Hematopoietic multipotent progenitor cell treated with erythropoietin and hydrocortisone succinate and interleukin-3 and kit ligand, for 6 days (in vitro differentiated cells): ENCODE measurements around the gene RNF146.
A peak's percentile ranks its signal among the peaks of the same experiment; 100 is the strongest.
"Not testable (repeated sequence)": the region's sequence is repeated elsewhere in the genome, so short reads cannot be mapped to it uniquely, and the experiment has no call there.

Experiments
- DNase-seq: peaks from one replicate; pipeline ENCODE4 v3.0.0-alpha.2; 2015

The RNF146 gene

DNA sequence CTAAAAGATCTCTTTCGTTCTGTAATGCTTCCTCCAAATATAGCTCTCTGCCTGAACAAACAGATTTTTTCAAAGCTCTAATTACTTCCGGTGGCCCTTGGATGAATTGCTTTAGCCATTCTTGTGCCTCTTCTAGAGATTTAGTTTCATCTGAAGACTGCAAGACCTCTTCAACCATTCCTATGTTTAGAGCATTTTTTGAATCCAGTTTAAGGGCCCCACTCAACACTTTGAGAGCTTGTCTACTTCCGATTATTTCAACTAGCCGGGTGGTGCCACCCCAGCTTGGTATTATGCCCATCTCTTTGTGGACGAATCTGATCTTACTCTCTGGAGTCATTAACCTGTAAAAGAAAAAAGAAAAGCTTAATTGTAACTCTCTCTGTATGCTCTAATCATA lies 23.3 kb downstream of the RNF146 start:
- DNase-seq: no peak

DNA sequence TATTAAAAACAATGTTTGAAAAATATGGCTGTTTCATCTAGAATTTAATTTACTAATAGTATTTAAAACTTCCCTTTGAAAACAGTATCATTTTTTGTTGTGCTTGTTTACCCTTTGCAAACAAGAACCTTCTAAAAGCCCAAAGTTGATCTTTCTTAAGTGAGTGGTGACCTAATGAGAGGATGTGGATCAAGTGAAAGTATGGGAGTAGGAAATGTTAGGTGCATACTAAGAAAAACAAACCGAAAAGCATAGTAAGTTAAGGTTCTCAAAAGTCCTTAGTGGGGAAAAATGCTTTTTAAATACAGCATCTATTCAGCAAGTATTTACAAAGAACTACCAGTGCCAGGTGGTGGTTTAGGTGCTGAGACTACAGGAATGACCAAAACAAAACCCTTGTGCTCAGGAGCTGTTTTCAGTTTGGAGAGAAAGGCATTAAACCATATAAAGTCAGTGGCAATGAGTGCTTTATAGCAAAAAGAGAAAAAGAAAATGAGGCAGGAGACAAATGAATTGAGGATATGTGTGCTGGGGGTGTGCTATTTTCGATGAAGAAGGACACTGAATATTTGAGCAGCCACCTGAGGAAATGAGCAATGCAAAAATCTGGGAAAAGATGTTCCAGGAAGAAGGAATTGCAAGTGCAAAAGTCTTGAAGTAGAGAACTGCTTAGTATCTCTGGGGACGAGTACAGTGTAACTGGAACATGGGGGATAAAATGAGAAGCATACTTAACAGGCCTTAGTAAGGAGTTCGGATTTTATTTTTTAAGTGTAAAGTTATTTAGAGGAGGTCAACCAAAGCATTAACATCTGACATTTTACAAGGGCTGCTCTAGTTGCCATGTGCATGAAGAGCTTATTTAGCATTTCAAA lies 24.0 kb downstream of the RNF146 start:
- no peak for DNase-seq

DNA sequence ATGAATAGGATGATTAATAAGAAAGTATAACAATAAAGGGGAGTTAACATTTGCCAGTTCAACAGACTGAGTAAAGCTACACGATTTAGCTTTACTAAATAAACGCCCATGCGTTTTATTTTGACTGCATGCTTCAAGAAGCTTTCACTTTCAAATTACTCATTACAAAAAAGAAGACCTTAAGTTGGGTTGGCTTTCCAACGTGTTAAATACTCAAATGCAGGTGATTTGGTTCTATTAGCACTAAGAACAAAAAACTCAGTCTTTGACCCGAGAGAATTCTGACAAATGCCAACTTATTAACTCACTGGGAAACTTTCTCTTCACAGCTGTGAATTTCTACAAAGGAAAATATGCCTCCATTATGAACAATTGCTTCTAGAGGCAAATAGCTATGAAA lies 24.8 kb downstream of the RNF146 start:
- no peak for DNase-seq

DNA sequence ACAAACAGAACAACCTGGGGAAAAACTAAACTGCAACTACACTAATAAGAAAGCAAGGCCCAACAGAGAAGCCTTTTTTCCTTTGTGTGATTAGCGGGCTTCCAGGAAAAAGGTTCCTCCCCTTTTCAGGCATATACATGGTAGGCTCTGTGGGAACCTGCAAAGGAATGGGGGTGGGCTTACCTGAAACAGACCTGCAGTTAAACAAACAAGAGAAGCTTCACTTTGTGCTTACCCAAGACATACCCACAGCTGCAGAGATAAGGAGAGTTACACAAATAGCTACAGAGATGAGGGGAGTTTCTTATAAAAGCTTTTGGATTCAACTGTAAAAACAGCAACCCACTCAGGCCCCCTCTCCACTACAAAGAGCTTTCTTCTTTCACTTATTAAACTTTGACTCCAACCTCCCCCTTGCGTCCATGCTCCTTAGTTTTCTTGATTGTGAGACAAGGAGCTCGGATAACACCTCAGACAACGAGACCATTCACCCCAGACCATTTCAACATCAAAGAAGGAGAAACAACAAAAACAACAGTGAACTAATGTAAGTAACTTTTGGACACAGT lies 30.9 kb downstream of the RNF146 start:
- DNase-seq: no peak

DNA sequence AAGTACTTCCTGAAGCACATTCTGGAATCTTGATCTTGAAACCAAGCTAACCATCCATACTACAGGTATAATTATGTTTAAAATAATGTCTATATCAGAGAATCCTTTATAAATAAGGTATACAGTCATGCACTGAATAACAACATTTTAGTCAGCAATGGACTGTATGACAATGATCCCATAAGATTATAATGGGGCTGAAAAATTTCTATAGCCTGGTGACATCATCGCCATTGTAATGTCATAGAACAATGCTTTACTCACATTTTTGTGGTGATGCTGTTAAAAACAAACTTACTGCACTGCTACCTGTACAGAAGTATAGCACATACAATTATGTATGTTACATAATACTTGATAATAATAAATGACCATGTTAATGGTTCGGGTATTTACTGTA lies 31.8 kb downstream of the RNF146 start:
- no peak for DNase-seq

DNA sequence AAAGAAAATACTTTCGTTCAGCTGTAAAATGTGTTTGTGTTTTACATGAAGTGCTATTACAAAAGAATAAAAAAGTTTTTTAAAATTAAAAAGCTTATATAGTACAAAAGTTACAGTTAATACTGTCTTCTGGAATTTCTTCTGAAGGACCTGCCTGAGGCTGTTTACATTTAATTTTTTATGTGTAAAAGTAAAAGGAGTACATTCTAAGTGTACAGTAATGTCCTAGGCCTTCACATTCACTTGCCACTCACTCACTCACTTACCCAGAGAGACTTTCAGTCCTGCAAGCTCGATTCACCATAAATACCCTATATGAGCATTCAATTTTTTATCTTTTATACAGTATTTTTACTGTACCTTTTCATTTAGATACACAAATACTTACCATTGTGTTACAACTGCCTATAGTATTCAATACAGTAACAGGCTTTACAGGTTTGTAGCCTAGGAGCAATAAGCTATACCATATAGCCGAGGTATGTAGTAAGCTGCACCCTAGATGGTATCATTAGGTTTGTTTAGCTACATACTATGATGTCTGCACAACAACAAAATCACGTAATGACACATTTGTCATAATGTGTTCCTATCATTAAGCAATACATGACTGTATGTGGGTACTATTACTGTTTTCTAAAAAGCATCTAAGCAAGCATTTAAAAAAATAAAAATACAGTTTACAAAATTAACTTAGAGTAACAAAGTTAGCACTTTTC lies 33.0 kb downstream of the RNF146 start:
- DNase-seq: no peak

DNA sequence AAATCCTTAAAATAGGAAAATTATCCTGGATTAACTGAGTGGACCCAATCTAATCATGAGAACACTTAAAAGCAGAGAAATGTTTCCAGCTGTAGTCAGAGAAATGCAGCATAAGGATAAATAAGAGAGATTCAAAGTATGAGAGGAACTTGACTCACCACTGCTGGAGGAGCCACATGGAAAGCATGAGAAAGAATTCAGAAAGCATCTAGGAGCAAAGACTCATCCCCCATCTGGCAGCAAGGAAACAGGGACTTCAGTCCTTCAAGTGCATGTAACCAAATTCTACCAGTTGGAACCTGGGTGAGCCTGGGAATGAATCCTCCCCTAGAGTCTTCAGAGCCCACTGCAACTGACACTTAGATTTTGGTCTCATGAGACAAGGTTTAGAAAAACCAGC lies 33.7 kb downstream of the RNF146 start:
- DNase-seq: no peak

DNA sequence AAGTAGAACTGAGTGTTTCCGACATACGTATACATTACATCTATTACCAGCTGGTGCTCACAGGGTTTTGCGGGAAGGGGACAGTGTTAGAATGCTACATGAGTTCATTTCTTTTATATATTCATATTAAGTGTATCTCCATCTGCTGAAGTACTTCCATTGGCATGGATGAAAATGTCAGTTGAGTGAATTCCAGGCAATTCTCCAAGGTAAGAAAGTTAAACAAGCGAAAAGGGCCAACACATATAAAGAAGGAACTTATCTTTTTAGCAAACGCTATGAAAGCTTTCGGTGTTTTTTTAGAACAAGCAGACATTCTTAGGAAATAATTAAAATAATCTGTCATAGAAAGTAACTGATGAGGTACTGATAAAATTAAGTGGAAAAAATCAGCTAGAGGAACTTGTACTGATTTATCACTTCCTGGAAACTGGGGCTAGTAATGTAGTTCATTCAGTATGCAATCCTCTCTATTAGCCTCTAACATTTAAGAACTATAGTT lies 34.6 kb downstream of the RNF146 start:
- no peak for DNase-seq

DNA sequence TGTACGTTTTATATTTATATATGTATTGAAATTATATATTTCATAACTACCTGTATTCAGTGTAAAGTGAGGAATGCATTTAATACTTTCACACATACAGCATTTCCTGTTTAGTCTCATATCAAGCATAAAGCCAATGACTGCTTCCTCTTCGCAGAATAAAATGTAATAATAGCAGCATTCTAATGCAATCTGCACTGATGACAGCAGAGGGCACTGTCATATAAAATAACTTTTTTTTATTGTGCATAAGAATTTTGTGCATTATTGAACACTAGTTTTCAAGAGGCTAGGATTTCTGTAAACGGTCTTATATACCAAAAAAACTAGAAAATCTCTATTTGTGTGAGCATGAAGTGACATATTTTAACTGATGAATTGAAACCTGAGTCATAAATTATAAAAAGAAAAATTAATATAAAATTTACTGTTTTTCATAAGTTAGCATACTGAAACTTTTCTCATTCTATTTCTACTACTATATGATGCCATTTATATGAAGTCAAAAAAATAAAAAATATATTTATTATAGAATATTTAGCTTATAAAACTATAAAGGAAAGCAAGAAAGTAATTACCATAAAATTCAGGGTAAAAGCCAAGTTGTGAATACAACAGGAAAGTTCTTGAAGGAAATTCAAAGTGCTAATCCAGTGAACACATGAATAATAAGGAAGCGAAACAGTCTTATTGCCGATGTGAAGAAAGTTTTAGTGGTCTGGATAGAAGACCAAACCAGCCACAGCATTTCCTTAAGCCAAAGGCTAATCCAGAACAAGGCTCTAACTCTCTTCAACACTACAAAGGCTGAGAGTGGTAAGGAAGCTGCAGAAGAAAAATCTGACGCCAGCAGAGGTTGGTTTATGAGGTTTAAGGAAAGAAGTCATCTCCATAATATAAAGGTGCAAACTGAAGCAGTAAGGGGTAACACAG lies 36.3 kb downstream of the RNF146 start:
- peak; percentile 86 for DNase-seq

DNA sequence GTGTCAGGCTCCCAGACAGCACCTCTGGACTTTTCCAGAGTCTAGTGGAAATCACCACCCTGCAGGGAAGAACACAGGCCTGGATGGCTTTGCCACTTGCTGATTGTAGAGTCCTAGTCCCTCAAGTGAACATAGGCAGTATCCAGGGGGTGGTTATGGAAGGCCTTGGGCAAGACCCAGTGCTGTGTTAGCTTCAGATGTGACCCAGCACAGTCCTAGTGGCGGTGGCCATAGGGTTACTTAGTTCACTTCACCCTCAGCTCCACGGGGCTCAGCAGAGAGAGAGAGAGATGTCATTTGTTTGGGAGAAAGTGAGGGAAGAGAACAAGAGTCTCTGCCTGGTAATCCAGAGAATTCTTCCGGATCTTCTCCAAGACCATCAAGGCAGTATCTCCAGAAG lies 37.3 kb downstream of the RNF146 start:
- no peak for DNase-seq

DNA sequence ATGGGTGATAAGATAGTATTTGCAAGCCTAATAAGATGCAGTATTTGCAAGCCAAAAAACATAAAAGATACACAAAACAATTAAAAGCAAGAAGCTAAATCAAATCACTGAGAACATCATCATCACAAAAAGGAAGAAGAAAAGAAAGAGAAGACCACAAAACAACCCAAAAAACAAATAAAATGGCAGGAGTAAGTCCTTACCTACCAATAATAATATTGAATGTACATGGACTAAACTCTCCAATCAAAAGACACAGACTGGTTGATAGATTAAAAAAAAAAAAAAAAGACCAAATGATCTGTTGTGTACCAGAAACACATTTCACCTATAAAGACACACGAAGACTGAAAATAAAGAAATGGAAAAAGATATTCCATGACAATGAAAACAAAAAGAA lies 39.1 kb downstream of the RNF146 start:
- no peak for DNase-seq

DNA sequence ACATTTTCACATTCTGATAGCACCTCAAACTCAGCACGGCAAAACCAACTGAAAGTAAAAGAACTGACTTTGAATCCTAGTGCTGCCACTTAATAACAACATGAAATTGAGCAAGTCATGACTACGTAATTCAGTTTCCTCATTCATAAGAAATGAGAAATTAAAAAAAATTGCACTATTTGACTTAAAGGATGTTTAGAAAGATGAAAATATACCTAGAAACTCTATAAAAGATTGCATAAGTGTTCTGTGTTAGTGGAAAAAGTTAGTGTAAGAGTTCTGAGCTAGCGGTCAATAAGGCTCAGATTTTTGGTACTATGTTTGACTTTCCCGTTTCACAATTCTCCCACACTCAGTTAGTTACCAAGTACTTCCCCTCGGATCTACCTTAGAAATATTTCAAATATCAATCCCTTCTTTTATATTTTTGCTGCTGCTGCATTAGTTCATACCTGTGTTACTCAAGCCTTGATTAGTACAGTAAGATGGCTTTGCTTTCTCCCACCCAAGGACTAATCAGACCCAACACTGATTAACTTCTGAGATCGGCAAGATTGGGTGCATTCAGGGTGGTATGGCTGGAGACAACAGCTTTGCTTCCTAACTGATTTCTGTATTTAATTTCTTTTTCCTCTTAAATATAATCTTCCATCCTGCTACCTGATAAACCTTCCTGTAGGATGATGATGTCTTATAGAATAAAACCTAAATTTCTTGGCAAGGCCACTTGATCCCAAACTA lies 50.9 kb downstream of the RNF146 start:
- DNase-seq: no peak

DNA sequence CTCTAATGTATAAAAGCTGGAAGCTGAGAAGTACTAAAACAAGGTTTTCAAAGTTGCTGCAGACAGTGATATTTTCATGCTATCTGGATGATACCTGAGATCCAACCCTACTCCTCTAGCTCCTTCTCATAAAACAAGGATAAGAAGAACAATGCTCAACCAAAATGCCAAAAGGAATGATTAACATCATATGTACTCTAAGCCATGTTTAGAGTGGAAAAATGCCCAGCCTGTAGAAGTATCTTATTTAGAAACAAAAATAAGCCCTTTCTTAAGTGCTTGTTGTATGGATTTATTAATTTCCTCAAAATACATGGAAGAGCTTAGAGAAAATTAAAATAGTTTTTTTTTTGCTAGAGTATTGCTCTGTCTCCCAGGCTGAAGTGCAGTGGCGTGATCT lies 53.0 kb downstream of the RNF146 start:
- no peak for DNase-seq

DNA sequence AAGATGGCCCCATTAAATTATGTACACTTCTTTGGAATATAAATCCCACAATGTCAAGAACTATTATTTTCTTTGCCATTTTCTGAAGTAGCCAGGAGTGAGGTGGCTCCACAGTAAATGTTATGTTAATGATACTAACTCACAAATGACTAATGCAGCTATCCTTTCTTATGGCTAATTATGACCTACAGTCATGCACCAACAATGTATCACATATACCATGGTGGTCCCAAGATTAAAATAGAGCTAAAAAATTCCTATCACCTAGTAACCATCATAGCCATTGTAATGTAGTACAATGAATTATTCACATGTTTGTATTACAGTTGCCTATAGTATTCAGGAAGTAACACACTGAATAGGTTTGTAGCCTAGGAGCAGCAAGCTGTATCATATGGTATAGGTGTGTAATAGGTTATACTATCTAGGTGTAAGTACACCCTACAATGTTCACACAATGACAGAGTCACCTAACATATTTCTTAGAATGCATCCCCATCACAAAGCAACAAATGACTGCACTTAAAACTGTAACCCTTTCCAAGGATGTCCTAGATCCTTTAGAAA lies 61.5 kb downstream of the RNF146 start:
- no peak for DNase-seq

DNA sequence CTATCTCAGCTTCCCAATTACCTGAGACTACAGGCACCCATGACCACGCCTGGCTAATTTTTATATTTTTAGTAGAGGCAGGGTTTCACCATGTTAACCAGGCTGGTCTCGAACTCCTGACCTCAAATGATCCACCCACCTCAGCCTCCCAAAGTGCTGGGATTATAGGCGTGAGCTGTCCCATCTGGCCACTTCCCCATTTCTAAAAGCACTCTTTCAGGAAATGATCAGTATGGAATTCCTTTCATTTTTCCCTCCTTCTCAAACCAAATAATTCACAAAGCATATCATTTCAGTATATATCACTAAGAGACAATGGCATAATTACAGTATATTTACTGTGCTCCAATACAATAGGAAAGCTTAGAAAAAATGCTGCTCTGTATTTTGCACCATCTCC lies 64.6 kb downstream of the RNF146 start:
- DNase-seq: not testable (repeated sequence)

DNA sequence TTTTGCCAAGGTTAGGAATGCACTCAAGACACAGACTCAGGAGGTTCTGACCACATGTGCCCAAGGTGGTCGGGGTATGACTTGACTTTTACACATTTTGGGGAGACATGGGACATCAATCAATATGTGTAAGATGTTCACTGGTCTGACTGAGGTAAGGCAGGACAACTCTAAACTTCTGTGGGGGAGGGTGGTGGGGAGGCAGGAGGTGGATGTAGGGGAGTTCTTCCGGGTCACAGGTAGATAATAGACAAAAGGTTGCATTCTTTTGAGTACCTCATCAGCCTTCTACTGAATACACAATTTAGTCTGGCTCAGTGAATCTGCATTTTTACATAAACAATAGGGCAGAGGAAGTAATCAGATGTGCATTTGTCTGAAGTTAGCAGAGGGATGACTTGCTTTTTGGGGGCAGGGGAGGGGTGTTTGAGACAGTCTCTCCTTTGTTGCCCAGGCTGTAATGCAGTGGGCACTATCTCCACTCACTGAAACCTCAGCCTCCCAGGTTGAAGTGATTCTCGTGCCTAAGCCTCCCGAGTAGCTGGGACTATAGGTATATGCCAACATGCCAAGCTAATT lies 65.8 kb downstream of the RNF146 start:
- no peak for DNase-seq
